SH-SY5Y (cell line): ENCODE data around the gene SRPK3.

Experiments used
- GATA2 ChIP-seq: IDR thresholded peaks from 2 replicates; pipeline ENCODE4 v1.6.1; 2011; ENCODE audit warnings: mild to moderate bottlenecking, low read depth, low read length
- GATA3 ChIP-seq: IDR thresholded peaks from 2 replicates; pipeline ENCODE4 v1.6.1; 2011; ENCODE audit warnings: low read depth, mild to moderate bottlenecking, low read length, moderate library complexity

Gene SRPK3

DNA sequence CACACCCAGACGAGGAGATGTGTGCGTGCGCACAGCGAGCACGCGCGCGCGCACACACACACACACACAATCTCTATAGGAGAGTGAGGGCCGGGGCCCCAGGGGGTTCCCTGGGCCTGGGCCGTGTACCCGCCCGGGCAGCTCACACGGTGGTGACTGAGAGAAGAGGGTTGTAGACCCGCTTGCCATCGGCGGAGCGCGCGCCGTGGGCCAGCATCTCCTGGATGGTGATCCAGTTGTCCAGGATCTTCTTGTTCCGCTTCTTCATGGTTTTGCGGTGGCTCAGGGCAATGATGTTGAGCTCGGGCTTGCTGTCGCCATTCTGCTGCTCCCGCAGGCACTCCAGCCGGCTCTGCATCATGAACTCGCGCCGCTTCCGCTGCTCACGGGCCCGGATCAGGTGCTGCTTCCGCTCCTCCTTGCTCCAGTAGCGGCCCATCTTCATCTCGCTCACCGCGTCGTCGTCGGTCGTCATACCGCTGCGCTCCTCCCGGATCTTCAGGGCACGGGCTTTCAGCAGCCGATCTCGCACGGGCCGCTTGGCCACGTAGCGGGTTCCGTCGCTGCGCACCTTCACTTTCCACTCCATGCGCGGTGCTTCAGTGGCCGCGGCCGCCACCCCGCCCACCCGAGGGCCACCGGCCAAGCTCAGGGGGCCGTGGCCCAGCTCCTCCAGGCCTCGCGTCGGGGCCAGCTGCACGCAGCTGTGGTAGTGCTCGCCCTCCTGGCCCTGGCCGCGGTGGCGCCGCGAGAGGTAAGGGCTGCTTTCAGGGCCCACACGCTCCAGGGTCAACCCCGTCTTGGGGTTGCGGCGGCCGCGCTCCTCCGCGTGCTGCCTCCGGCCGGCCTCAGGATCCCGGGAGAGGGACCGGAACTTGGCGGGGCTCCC, 22.6 kb downstream of the SRPK3 start:
- TF ChIP-seq GATA3 (no peak), GATA2 (no peak)

- TF ChIP-seq GATA3 (no peak), GATA2 (no peak)
These were observed 23.3 kb downstream of the SRPK3 start for GRCh38 chrX:153804100-153804595.

DNA sequence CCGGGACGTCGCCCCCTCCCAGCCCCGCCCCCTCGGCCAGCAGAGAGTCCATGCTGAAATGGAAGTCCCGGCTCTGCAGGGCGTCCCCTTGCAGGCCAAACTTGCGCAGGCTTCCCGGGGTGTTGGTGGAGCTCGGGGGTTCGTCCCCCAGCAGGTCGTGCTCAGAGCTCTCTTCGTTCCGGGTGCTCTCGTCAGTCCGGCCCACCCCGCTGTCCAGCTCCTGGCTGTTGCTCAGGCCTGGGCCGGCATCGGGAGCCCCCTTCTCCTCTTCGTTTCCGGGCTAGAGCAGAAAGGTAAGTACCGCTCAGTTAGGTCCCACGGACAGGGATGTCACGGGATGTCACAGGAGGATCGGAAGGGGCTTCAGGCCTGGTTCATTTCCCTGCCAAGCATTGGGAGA, 23.8 kb downstream of the SRPK3 start:
- TF ChIP-seq GATA2 = no peak
- TF ChIP-seq GATA3 = no peak

DNA sequence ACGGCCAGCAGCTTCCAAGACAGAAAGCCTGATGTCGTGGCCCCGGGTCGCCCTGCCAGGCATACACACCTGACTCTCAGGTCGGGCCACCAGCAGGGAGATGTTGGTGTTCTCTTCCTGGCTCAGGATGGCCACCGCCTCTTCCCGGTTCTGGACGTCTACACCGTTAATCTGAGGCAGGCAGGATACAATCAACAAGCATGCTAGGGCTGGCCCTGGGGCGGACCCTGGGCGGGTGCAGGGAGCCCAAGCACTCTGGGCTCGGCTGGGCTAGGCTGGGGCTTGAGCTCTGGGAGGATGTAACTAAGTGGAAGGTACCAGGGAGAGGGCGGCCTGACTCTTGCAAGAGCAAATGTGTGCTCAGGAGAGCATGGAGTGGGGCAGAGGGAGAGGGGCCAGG, 24.6 kb downstream of the SRPK3 start:
- TF ChIP-seq GATA3 (no peak), GATA2 (no peak)

- TF ChIP-seq GATA2 (no peak), GATA3 (no peak)
These were observed 26.2 kb downstream of the SRPK3 start for GRCh38 chrX:153806999-153807575.

DNA sequence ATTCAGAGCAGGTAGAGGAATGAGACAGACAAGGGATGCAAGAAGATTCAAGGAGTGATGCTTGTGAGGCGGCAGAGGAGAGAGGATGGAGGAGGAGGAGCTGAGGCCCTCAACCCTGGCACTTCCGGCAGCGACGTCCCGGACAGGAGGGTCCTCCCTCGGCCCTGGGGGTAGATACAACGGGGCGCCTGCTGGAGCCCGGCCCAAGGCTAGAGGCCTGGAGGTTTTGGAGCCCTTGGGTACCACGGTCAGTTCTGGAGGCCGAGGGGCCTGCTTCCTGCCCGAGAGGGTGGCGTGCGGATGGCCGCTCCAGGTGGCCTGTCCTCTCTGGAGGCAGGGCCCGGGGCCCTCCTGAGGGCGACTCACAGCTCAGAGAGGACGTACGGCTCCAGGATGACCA, 27.1 kb downstream of the SRPK3 start:
- no peak for TF ChIP-seq GATA3

- TF ChIP-seq GATA2 (no peak), GATA3 (no peak)
These were observed 31.4 kb downstream of the SRPK3 start for GRCh38 chrX:153812220-153812619.

DNA sequence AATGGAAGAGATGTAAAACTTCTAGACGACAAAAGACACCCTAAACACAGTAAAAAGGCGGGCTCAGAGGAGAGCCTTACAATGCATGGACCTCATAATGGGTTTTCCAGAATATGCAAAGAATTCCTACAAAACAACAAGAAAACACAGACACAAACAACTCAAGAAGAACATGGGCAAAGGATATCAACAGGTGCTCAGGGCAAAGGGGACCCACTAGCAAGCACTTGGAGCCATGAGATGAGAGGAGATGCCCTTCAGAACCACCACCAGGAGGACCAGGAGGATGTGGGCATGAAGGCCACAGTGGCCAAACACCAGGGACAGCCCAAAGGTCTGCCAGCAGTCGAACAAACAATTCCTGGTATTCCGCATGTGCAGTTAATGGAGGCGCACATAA, 32.3 kb downstream of the SRPK3 start:
- TF ChIP-seq GATA2 (no peak), GATA3 (no peak)

DNA sequence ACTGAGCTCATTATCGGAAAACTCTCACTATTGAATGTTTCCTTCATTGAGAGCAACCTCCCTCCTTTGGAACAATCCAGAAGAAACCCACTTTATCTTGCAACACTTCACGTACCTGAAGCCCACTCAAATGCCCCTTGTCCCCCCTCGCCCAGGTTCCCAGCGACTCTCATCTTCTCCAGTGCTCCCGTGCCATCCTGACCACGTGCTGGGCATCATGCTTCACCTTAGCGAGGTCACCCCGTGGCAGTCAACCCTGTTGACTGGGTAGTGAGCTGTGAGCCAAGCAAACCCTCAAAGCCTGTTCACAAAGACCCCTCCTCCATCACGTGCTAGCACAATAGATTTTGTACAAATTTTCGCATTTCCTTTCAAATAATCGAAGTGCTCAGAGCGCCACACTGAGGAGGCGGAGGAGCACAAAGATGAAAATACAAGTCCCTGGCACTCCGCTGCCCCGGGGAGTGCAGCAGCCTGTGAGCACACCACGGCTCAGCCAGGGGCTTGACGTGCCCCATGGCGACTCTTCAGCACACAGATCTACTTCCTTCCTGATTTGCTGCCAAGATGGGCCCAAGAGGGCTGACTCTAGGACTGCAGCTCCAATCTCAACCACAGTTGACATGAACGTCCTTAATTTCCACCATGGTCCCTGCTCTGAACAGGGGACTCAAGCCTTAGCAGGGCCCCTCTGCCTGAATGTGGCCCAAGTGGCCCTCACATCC, 33.9 kb downstream of the SRPK3 start:
- TF ChIP-seq GATA2 (no peak), GATA3 (no peak)

DNA sequence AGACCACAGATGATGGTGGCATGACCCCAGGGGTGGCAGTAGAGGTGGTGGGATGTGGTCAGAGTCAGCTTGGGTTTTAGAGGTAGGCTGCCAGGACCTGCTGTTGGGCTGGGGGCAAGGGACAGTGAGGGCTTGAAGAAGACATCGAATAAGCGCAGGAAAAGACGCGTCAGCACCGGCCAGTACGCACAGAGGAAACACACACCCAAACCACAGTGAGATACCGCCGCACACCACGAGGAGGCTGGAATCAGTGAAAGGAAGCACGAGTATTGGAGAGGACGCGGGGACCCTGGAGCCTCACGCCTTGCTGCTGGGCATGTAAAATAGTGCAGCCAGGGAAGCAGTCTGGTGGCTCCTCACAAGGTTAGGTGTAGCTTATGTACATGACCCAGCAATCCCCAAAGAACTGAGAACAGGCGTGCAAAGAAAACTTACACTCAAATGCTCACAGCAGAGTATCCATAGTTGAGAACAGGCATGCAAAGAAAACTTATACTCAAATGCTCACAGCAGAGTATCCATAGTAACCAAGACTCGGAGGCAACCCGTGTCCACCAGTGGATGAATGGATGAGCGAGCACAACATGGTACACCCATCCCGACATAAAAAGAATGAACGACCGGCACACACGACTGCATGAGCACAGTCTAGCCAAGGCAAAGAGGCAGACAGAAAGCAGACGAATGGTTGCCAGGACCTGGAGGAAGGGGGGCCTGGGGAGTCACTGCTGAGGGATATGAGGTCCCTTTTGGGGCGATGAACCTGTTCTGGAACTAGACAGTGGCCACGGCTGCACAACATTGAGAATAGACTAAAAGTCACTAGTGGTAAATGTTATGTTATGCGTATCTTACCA, 36.2 kb downstream of the SRPK3 start:
- TF ChIP-seq GATA3 (no peak), GATA2 (no peak)

- no peak for TF ChIP-seq GATA3
- TF ChIP-seq GATA2 = no peak
These were observed 37.9 kb downstream of the SRPK3 start for GRCh38 chrX:153818571-153819383.

- TF ChIP-seq GATA2 = no peak
- TF ChIP-seq GATA3 = no peak
These were observed 38.7 kb downstream of the SRPK3 start for GRCh38 chrX:153819384-153820040.

- no peak for TF ChIP-seq GATA3
- no peak for TF ChIP-seq GATA2
These were observed 39.8 kb downstream of the SRPK3 start for GRCh38 chrX:153820601-153821000.
